ENCODE measurements around the gene B4GALNT4.
"Not testable (repeated sequence)": the region's sequence is repeated elsewhere in the genome, so short reads cannot be mapped to it uniquely, and the experiment has no call there.

Gene B4GALNT4

DNA sequence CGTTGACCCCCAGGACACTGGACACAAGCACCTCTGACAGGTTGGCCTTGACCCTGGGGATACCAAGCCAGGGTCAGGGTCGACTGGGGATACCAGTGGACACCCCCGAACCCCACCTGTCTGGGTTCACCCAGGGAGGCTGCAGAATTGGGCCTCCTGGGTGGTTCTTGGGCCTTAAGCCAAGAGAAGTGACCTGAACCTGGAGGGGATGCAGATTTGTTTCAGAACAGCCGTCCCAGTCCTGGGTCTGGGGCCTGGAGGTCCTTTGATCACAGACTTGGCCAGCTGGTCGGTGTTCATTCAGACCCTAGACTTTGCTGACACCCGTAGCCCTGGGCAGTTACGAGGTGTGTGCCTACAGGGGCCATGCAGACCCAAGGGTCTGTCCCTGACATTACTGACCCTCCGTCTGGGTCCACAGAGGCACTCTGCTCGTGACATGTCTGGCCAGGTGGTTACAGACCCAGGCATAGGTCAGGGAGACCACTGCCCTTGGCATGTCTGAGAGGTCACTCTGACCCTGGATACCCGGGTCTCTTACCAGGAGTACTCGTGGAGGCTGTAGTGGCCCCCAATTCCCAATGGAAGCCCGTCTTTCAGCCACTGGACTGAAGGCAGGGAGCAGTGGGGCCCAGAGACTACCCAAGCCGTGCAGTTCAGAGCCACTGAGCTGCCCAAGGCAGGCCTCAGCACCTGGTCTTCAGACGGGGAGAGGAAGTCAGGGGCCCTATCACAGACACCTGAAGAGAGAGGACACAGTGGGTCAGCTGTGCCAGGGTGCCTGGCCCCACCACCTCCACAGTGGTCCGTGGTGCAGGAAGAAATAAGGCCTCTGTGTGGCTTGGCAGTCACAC, 39.1 kb downstream of the B4GALNT4 start:
- no peak for DNase-seq (ENCODE audit: low read depth)

DNA sequence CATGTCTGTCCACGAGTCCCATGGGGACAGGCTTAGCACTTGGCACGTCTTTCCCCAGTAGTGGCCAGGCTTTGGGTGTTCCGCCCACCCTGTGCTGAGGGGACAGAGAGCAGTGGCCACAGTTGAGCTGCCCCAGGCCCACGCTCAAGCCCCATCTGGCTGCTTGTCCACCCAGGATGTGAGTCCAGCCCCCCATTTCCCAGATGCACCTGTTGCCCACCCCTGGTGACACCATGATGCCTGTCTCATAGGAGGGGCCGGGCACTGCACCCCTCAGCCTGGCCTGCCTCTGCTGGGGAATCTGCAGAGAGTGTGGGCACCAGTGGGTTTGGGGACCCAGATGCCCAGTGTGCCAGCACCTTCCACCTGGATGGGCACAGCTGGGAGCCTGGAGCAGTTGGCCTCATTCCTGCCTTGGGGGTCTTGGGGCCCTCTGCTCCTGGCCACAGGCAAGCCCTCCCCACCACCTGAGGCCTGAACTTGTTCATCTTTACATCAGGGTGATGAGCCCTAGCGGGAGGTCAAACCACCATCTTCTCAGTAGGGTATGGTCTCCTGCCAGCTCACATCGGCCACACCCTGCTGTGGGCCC, 39.8 kb downstream of the B4GALNT4 start:
- no peak for DNase-seq (ENCODE audit: low read depth)

DNA sequence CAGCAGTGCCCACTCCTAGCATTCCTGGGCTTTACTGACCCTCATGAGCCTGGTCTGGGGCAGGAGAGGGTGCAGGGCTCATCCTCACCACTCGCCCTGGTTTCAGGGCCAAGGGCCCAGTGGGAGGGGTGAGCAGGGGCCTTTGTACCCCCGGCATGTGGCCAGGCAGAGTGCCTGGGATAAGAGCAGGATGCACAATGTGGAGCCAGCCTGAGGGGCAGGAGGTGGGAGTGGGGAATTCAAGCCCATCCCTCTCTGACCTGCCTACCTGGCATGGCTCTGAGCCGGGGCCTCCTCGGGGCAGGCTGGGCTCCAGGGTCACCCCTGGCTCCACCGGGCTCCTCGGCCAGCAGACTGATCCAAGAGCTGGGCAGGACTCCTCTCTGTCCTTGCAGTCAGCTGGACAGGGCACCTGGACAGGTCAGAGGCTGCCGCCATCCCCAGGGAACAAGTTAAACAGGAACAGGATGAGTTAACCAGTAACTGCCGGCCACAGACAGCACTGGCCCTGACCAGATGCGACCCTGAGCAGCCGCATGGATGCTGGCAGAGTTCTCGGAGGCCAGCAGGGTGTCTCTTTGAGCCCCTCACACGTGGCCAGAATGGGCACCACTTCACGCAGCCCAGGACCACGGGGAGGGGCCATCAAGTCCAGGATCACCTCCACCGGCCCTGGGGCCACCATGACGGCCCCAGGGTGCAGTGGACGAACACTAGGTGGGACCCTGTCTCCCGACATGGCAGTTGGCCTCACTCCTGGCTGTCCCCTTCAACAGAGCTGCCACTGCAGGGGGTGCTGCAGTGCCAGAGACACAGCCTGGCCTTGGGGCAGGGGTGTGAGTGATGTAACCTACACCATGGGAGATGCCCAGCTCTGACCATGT, 40.5 kb downstream of the B4GALNT4 start:
- DNase-seq (ENCODE audit: low read depth): no peak

GRCh38 chr11:410711-411110, 41.4 kb downstream of the B4GALNT4 start:
- DNase-seq (ENCODE audit: low read depth): not testable (repeated sequence)

GRCh38 chr11:411520-411919, 42.2 kb downstream of the B4GALNT4 start:
- DNase-seq (ENCODE audit: low read depth): not testable (repeated sequence)

DNA sequence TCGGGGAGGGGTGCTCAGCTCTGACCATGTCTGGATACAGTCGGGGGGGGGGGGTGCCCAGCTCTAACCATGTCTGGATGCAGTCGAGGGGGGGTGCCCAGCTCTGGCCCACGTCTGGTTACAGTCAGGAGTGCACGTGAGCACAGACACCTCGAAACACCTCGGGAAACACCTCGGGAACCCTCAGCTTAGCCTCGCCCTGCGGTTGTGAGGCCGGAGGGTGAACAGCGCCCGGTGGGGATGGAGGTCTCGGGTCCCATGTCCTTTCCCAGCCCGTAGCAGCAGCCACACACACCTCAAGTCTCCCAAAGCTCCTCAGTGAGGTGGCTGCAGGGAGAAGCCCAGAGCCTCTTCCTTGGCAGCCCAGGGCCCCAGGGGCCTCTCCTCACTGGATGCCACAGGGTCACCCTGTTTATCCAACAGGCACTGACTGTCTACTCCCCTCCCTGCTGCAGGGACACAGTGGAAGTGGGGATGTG, 43.4 kb downstream of the B4GALNT4 start:
- no peak for DNase-seq (ENCODE audit: low read depth)

GRCh38 chr11:413120-414081, 44.1 kb downstream of the B4GALNT4 start:
- DNase-seq (ENCODE audit: low read depth): no peak

- no peak for DNase-seq (ENCODE audit: low read depth)
Observed at GRCh38 chr11:414318-414857, 45.1 kb downstream of the B4GALNT4 start.

DNA sequence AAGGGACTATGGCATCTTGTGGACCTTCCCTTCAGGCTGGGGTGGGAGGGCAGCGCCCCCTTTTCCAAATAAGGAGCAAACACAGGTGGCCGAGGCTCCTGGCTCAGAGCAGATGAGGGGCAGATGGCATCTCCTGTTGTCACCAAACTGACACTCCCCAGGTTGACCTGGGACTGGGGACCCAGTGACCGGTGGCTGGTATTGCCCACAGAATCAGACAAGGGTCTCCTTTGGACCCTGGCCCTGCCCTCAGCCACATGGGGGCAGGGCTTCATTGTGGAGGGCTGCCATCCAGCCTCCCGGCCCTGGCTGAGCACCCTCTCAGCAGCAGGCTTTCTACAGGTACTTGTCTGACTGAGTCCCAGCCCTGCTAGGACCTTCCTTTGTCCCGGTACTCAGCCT, 46.3 kb downstream of the B4GALNT4 start:
- DNase-seq (ENCODE audit: low read depth): no peak

GRCh38 chr11:416051-416756, 46.9 kb downstream of the B4GALNT4 start:
- DNase-seq (ENCODE audit: low read depth): no peak

DNA sequence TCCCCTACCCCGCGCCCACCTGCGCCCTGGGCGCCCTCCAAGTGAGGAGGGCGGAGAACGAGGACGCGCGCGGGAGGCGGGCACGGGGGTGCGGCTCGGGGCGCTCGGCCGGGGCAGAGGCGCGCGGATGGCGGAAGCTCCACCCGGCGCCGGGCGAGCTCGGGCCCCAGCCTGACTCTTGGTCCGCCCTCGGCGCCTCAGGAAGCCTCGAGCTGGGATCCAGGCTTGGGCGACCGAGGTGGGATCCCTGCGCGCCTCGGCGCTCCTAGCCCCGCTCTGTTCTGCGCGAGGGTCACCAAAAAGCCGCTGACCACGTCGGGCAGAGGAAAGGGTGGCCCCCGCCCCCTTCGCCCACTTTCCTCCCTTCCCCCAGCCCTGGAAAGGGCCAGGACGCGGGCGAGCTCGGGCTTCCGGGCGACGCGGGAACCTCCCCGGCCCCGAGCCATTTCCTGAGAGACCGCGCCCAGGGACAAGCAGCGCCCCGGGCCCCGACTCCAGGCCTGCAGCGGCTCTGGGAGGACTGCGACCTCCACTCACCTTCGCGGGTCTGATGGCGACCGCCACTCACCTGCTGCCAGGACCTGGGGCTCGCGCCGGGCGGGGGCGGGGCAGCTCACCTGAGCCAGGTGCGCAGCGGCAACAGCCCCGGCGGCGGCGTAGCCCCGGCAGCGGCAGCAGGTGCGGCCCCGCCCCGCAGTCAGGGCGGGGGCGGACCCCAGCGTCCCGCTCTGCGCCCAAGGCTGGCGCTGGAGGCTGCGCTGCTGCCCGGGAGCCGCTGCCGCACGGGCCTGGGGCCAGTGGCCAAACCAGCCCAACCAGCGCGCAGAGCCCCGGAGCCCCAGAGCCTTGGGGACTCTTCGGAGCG, 47.7 kb downstream of the B4GALNT4 start:
- DNase-seq (ENCODE audit: low read depth): no peak

DNA sequence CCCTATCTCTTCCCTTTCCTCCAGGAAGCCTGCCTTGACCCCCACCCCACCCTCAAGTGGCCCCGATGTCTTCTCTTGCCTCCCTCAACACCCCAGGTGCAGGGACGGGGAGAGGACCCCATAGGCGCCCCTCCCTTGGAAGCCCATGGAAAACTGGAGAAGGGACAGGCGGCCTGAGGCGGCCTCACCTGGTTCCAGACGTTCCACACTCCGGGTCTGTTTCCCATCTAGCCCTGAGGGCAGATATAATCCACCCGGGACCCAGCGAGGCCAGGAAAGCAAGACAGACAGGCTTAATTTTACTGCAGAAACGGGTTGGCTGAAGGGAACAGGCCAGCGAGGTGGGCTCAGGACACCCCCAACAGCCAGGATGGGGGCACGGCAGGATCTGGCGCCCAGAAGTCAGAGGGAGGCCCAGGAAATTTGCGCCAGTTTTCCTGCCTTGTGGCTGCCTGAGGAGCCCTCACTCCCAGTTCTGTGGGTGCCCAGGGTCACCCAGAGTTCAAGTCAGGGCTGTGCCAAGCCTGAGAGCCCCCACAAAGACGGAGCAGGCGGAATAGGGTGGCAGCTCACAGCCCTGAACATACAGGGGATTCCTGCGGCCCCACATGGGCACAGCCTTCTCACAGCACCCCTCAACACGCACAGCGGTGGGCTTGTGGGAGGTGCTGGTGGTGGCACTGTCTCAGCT, 48.5 kb downstream of the B4GALNT4 start:
- DNase-seq (ENCODE audit: low read depth): no peak

DNA sequence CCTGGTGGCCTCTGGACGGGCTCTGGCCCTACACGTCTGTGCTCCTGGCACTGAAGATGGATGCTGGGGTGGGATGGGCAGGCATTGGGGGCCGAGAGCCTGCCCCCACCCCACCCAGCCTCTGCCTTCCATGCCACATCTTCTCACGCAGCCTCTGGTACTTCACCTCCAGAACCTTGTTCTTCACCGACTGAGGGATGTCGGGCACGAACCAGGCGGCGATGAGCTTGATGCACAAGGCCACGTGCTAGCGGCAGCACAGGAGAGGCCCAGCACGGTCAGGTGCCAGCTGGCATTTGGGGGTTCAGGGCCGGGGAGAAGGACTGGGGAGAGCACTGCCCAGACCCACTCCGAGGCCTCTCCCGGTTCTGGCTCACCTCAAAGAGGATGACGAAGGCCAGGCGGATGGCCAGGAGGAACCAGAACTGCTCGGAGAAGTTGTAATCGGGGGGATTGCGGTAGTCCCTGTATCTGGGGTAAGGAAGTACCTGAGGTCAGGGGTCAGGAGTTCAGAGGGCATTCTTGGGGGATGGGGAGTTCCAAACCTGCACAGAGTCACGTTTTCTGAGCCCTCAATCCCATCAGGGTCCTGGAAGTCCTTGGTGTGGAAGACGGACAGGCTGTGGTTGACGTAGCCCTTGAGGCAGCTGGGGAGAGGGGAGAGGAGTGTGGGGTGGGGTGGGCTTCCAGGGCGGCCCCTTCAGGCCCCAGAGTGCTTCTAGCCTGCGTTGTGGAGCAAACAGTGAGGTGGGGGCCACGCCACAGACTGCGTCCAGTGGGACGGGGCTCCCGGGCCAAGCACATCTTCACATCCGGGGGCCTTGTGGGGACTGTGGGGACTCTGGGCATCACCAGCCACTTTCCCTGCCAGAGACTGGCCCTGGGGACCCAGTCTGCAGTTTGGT, 49.3 kb downstream of the B4GALNT4 start:
- DNase-seq (ENCODE audit: low read depth): no peak

GRCh38 chr11:419248-420005, 50.1 kb downstream of the B4GALNT4 start:
- no peak for DNase-seq (ENCODE audit: low read depth)

- no peak for DNase-seq (ENCODE audit: low read depth)
Observed at GRCh38 chr11:420054-420910, 51.0 kb downstream of the B4GALNT4 start.

- DNase-seq (ENCODE audit: low read depth): no peak
Observed at GRCh38 chr11:420911-421321, 51.6 kb downstream of the B4GALNT4 start.

Data from amniotic epithelial cell (primary cell).